Stimulated activated CD8-positive, alpha-beta memory T cell treated with anti-CD3 and anti-CD28 coated beads, Interleukin-12 subunit alpha, Interleukin-12 subunit beta, amount 100 ng/mL, for 24 hours (primary cell): ENCODE measurements around the gene LKAAEAR1.
"Not testable (repeated sequence)": the region's sequence is repeated elsewhere in the genome, so short reads cannot be mapped to it uniquely, and the experiment has no call there.

Experiments used
- DNase-seq: peaks from one replicate; pipeline ENCODE4 v3.0.0-alpha.2; 2020; ENCODE audit errors: extremely low read depth

LKAAEAR1 gene

GRCh38 chr20:64083804-64084684, at the start of gene LKAAEAR1:
TSS of gene LKAAEAR1 (minus strand) at chr20:64084398. CDS start at chr20:64084219, 179 bp downstream.
- no peak for DNase-seq

- no peak for DNase-seq
Measured at GRCh38 chr20:64131406-64131805, 47.2 kb upstream of the LKAAEAR1 start.

- no peak for DNase-seq
Measured at GRCh38 chr20:64130876-64131275, 46.7 kb upstream of the LKAAEAR1 start.

GRCh38 chr20:64130271-64130670, 46.1 kb upstream of the LKAAEAR1 start:
- DNase-seq, result no peak

GRCh38 chr20:64129146-64129782, 45.1 kb upstream of the LKAAEAR1 start:
- no peak for DNase-seq

- not testable (repeated sequence) for DNase-seq
Measured at GRCh38 chr20:64123517-64123916, 39.3 kb upstream of the LKAAEAR1 start.

- not testable (repeated sequence) for DNase-seq
Measured at GRCh38 chr20:64122927-64123326, 38.7 kb upstream of the LKAAEAR1 start.

GRCh38 chr20:64121586-64121985, 37.4 kb upstream of the LKAAEAR1 start:
- no peak for DNase-seq

GRCh38 chr20:64119681-64120341, 35.6 kb upstream of the LKAAEAR1 start:
- no peak for DNase-seq

GRCh38 chr20:64119301-64119680, 35.1 kb upstream of the LKAAEAR1 start:
- no peak for DNase-seq

- not testable (repeated sequence) for DNase-seq
Measured at GRCh38 chr20:64117432-64117777, 33.2 kb upstream of the LKAAEAR1 start.

GRCh38 chr20:64116541-64117431, 32.6 kb upstream of the LKAAEAR1 start:
- no peak for DNase-seq

GRCh38 chr20:64116016-64116415, 31.8 kb upstream of the LKAAEAR1 start:
- no peak for DNase-seq

- DNase-seq, result no peak
Measured at GRCh38 chr20:64115171-64115911, 31.1 kb upstream of the LKAAEAR1 start.

GRCh38 chr20:64114356-64114971, 30.3 kb upstream of the LKAAEAR1 start:
- no peak for DNase-seq

- DNase-seq, result no peak
Measured at GRCh38 chr20:64113796-64114355, 29.7 kb upstream of the LKAAEAR1 start.

GRCh38 chr20:64113444-64113775, 29.2 kb upstream of the LKAAEAR1 start:
- no peak for DNase-seq

- no peak for DNase-seq
Measured at GRCh38 chr20:64112691-64113443, 28.7 kb upstream of the LKAAEAR1 start.

- no peak for DNase-seq
Measured at GRCh38 chr20:64111841-64112641, 27.8 kb upstream of the LKAAEAR1 start.
